DND-41 (cell line): ENCODE data around the gene SIGLEC7.

ENCODE experiments used
- EZH2 ChIP-seq: IDR thresholded peaks from 3 replicates; pipeline ENCODE4 v1.6.1; 2012; ENCODE audit warnings: borderline replicate concordance, low read depth, mild to moderate bottlenecking, moderate library complexity, low read length, inconsistent platforms; ENCODE audit not compliant: severe bottlenecking
- TF ChIP-seq, protein P1 (sequence below): IDR thresholded peaks from 2 replicates; pipeline ENCODE4 v1.5.1; 2012; ENCODE audit warnings: borderline replicate concordance, low read length, moderate library complexity, mild to moderate bottlenecking; ENCODE audit not compliant: poor library complexity, severe bottlenecking; ENCODE audit errors: extremely low read depth

DNA sequence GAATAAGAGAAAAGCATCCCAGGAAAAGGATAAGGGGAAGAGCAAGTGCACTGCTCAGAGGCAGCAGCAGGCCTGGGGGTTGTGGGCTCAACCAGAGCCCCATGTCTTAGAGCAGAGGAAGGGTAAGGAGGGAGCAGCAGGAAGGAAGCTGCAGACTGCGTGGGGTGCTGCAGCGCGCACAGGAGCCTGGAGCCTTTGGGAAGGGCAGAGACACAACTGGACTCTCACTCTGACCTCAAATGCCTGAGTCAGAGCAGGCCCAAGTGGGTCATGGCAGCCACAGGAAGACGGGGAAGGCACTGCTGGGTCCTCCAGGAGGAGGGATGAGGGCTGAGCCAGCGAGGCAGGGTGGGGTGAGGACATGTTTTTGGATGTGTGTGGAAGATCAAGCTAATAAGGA, 31.6 kb downstream of the SIGLEC7 start:
- no peak for TF ChIP-seq EZH2
- TF ChIP-seq, protein P1, sequence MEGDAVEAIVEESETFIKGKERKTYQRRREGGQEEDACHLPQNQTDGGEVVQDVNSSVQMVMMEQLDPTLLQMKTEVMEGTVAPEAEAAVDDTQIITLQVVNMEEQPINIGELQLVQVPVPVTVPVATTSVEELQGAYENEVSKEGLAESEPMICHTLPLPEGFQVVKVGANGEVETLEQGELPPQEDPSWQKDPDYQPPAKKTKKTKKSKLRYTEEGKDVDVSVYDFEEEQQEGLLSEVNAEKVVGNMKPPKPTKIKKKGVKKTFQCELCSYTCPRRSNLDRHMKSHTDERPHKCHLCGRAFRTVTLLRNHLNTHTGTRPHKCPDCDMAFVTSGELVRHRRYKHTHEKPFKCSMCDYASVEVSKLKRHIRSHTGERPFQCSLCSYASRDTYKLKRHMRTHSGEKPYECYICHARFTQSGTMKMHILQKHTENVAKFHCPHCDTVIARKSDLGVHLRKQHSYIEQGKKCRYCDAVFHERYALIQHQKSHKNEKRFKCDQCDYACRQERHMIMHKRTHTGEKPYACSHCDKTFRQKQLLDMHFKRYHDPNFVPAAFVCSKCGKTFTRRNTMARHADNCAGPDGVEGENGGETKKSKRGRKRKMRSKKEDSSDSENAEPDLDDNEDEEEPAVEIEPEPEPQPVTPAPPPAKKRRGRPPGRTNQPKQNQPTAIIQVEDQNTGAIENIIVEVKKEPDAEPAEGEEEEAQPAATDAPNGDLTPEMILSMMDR: no peak
